OCI-LY7 (cell line): ENCODE results near the gene SHISAL2A. TPM values are rescaled to one million over a fixed set of nuclear protein-coding genes. Genes with fewer than 3 reads are reported as not detected.
A peak's percentile ranks its signal among the peaks of the same experiment; 100 is the strongest.

Experiments used
- BruUV-seq: library from RNA; stranded (reverse); fragments of 400-500 nt; replicated peaks from 2 replicates; lab custom pipeline; 2021; lab: Mats Ljungman, UMichigan
- CTCF ChIA-PET: fragments of 300-600 bp; sonication (Branson Sonifier 250); formaldehyde crosslinking; loops from one replicate; lab custom pipeline; 2022; ENCODE audit warnings: antibody characterized with exemption; ENCODE audit not compliant: unreplicated experiment; lab: Charles Lee
- POLR2A ChIA-PET: fragments of 300-600 bp; sonication (Branson Sonifier 250); formaldehyde crosslinking; loops from one replicate; lab custom pipeline; 2022; ENCODE audit warnings: antibody characterized with exemption; lab: Charles Lee
- DNase-seq: peaks from one replicate; pipeline ENCODE4 v3.0.0-alpha.2; 2015; ENCODE audit warnings: low spot score
- H2AFZ ChIP-seq: fragments of 200-600 bp; sonication (generic), shearing (Covaris generic); 2 replicates; pipeline ENCODE4 v1.6.1; 2014; ENCODE audit warnings: mild to moderate bottlenecking, antibody characterized with exemption, low read length, moderate library complexity
- H3K27ac ChIP-seq: fragments of 200-600 bp; sonication (generic); 2 replicates; pipeline ENCODE4 v1.5.1; 2014; ENCODE audit warnings: mixed run types, low read depth, mild to moderate bottlenecking, moderate library complexity, low read length, inconsistent platforms; ENCODE audit not compliant: poor library complexity, severe bottlenecking
- H3K36me3 ChIP-seq: fragments of 200-600 bp; sonication (generic); 2 replicates; pipeline ENCODE4 v1.6.1; 2014; ENCODE audit warnings: mild to moderate bottlenecking, antibody characterized with exemption, low read length, moderate library complexity, mixed read lengths; ENCODE audit not compliant: insufficient read depth
- H3K4me1 ChIP-seq: fragments of 200-600 bp; sonication (generic); 2 replicates; pipeline ENCODE4 v1.5.1; 2014; ENCODE audit warnings: mild to moderate bottlenecking, low read length; ENCODE audit not compliant: insufficient read depth, poor library complexity, severe bottlenecking
- H3K4me2 ChIP-seq: fragments of 200-600 bp; sonication (generic); 2 replicates; pipeline ENCODE4 v1.6.1; 2014; ENCODE audit warnings: mild to moderate bottlenecking, low read length
- H3K4me3 ChIP-seq: fragments of 200-600 bp; sonication (generic); 2 replicates; pipeline ENCODE4 v1.5.1; 2014; ENCODE audit warnings: mild to moderate bottlenecking, low read depth, low read length; ENCODE audit not compliant: poor library complexity, severe bottlenecking
- H3K79me2 ChIP-seq: fragments of 200-600 bp; sonication (generic); 2 replicates; pipeline ENCODE4 v1.6.1; 2016; ENCODE audit warnings: low read depth, mild to moderate bottlenecking, low read length, moderate library complexity, mixed read lengths; ENCODE audit not compliant: insufficient read depth
- H3K9me2 ChIP-seq: fragments of 200-600 bp; sonication (generic); 2 replicates; pipeline ENCODE4 v1.6.1; 2016; ENCODE audit warnings: mild to moderate bottlenecking, low read length, mixed read lengths; ENCODE audit not compliant: insufficient read depth
- H3K9me3 ChIP-seq: fragments of 200-600 bp; sonication (generic); 2 replicates; pipeline ENCODE4 v1.6.1; 2014; ENCODE audit warnings: mild to moderate bottlenecking, mixed run types, low read length, mixed read lengths
- H4K20me1 ChIP-seq: fragments of 200-600 bp; sonication (generic); 2 replicates; pipeline ENCODE4 v1.6.1; 2014; ENCODE audit warnings: mild to moderate bottlenecking, antibody characterized with exemption, low read length, moderate library complexity, mixed read lengths; ENCODE audit not compliant: insufficient read depth
- EZH2phosphoT487 ChIP-seq: fragments of 200-600 bp; sonication (generic); IDR thresholded peaks from 2 replicates; pipeline ENCODE4 v1.6.1; 2018; ENCODE audit warnings: low read depth, borderline replicate concordance, mild to moderate bottlenecking, mixed run types, antibody characterized with exemption, low read length, moderate library complexity, mixed read lengths
- intact Hi-C: fragments of 100-400 bp; cut with micrococcal nuclease; formaldehyde crosslinking; loops from one replicate; pipeline ENCODE4 v1.10.0; 2022; ENCODE audit not compliant: unreplicated experiment
- total RNA-seq, 2 experiments: library from RNA; depleted of rRNA in 1 of 2; stranded (reverse); fragments of >200 nt in 1 of 2; shearing (Covaris generic) in 1 of 2; gene quantifications; 2 replicates each; pipeline ENCODE4 v1.2.3, GENCODE V29; 2014 to 2022
- TF ChIP-seq, protein P1 (sequence below): fragments of 200-600 bp; sonication (generic); conservative IDR thresholded peaks from 2 replicates; pipeline ENCODE4 v1.5.1; 2014; ENCODE audit warnings: mild to moderate bottlenecking, antibody characterized with exemption, low read length, moderate library complexity, mixed read lengths

Gene SHISAL2A
- total RNA-seq, 2 experiments from 2014 or later, result 0.27 to 0.69 TPM

- Histone ChIP-seq H3K4me2 (peak overlapping the region; percentile 28; the same call in 1 of the 2 replicates), H4K20me1 (no peaks in the 10 kb centered on the region), H3K36me3 (no peaks in the 10 kb centered on the region), H3K9me2 (no peaks in the 10 kb centered on the region), H3K27ac (no peak overlapping the region), H3K4me3 (no peak overlapping the region), H3K4me1 (peaks cover 23% of the 10 kb centered on the region), H3K79me2 (no peaks in the 10 kb centered on the region), H2AFZ (no peak overlapping the region), H3K9me3 (no peaks in the 10 kb centered on the region)
- POLR2A ChIA-PET, result interaction anchor here (0.5 to 0.6 kb wide), 3 partner anchors 24 to 43 kb away, joined by 3 read pairs; no protein-coding TSS in a partner anchor
- BruUV-seq, result no TSS peak
- CTCF ChIA-PET, result no interaction called here
- DNase-seq, result no peak
- intact Hi-C loops, result no loop called here
- TF ChIP-seq EZH2phosphoT487, result no peak
- TF ChIP-seq, protein P1, sequence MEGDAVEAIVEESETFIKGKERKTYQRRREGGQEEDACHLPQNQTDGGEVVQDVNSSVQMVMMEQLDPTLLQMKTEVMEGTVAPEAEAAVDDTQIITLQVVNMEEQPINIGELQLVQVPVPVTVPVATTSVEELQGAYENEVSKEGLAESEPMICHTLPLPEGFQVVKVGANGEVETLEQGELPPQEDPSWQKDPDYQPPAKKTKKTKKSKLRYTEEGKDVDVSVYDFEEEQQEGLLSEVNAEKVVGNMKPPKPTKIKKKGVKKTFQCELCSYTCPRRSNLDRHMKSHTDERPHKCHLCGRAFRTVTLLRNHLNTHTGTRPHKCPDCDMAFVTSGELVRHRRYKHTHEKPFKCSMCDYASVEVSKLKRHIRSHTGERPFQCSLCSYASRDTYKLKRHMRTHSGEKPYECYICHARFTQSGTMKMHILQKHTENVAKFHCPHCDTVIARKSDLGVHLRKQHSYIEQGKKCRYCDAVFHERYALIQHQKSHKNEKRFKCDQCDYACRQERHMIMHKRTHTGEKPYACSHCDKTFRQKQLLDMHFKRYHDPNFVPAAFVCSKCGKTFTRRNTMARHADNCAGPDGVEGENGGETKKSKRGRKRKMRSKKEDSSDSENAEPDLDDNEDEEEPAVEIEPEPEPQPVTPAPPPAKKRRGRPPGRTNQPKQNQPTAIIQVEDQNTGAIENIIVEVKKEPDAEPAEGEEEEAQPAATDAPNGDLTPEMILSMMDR, result no peak
Observed at GRCh38 chr1:52601519-52601918, 31.4 kb upstream of the SHISAL2A start.

DNA sequence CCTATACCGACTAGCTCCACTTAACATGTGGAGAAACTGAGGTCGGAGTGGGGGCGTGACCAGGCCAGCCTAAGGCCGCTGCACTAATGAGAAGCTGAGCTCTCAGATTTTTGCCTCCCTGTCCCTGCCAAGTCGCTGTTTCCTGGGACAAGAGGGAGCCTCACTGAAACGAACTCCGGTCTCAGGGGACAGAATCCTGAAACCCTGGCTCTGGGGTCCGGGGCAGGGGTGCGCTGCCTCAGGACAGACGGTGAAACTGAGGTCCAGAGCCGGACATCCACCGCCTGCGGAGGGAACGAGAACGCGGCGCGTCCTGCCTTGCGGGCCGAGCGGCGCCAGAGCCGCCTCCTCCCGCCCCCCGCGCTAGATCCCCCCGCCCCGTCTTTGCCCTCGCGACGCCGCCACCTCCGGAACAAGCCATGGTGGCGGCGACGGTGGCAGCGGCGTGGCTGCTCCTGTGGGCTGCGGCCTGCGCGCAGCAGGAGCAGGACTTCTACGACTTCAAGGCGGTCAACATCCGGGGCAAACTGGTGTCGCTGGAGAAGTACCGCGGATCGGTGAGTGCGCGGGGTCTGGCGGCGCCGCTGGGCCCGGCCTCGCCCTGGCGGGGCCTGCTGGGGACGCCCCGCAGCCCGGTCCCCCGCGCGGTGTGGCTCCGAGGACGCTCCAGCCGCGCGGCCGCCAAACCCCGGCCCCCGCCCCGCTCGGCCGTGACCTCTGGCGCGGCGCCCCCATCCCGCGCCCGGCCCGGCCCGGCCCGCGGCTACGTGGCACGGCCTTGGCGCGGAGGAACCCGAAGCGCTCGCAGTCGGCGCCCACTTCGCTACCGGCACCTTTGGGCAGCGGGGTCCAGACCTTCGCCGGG, 30.7 kb upstream of the SHISAL2A start, which contains the start of gene GPX7:
TSS of gene GPX7 (plus strand) at position 381 of the 865 bp plus-strand sequence. CDS start at position 420, 39 bp downstream.
- ChIA-PET CTCF (no interaction called here), POLR2A (no interaction called here)
- intact Hi-C loops, result no loop called here
- Histone ChIP-seq H3K79me2 (no peaks in the 10 kb centered on the region), H3K9me3 (no peaks in the 10 kb centered on the region), H3K36me3 (no peaks in the 10 kb centered on the region), H3K4me3 (no peak within 1 kb of the TSS), H3K4me2 (peak within 1 kb of the TSS; percentile 35; the same call in 1 of the 2 replicates), H3K9me2 (no peaks in the 10 kb centered on the region), H2AFZ (0 out of 2 replicates have a peak within 1 kb of the TSS, but pooled peaks have one; percentile 1), H3K27ac (no peak within 1 kb of the TSS), H3K4me1 (peaks cover 23% of the 10 kb centered on the region), H4K20me1 (no peaks in the 10 kb centered on the region)
- no TSS peak for BruUV-seq
- DNase-seq, result no peak
- TF ChIP-seq EZH2phosphoT487, result no peak
- TF ChIP-seq, protein P1, result no peak
